Parathyroid adenoma (tissue), 2 donors: ENCODE results near the gene ELL.
A peak's percentile ranks its signal among the peaks of the same experiment; 100 is the strongest.

Source experiments
- H2AFZ ChIP-seq: fragments of 300-600 bp; sonication (generic); one replicate; pipeline ENCODE4 v1.7.0; 2017; ENCODE audit warnings: antibody characterized with exemption, mild to moderate bottlenecking
- H3K27ac ChIP-seq: fragments of 300-600 bp; sonication (generic); one replicate; pipeline ENCODE4 v1.7.0; 2017
- H3K27me3 ChIP-seq: fragments of 300-600 bp; sonication (generic); one replicate; pipeline ENCODE4 v1.7.0; 2017; ENCODE audit warnings: low read length; ENCODE audit not compliant: control insufficient read depth, insufficient read depth
- H3K36me3 ChIP-seq: fragments of 300-600 bp; sonication (generic); one replicate; pipeline ENCODE4 v1.7.0; 2017; ENCODE audit warnings: low read length; ENCODE audit not compliant: control insufficient read depth, insufficient read depth
- H3K4me1 ChIP-seq: fragments of 300-600 bp; sonication (generic); one replicate; pipeline ENCODE4 v1.7.0; 2017; ENCODE audit warnings: control low read depth
- H3K4me2 ChIP-seq: fragments of 300-600 bp; sonication (generic); one replicate; pipeline ENCODE4 v1.7.0; 2017; ENCODE audit warnings: low read length
- H3K4me3 ChIP-seq: fragments of 300-600 bp; sonication (generic); one replicate; pipeline ENCODE4 v1.7.0; 2017; ENCODE audit warnings: low read depth, low read length
- H3K79me2 ChIP-seq: fragments of 300-600 bp; sonication (generic); one replicate; pipeline ENCODE4 v1.7.0; 2017; ENCODE audit warnings: control low read depth
- H3K9ac ChIP-seq: fragments of 300-600 bp; sonication (generic); one replicate; pipeline ENCODE4 v1.7.0; 2017; ENCODE audit warnings: mild to moderate bottlenecking
- H3K9me3 ChIP-seq: fragments of 300-600 bp; sonication (generic); one replicate; pipeline ENCODE4 v1.7.0; 2017; ENCODE audit warnings: low read length; ENCODE audit not compliant: control insufficient read depth
- TF ChIP-seq, protein P1 (sequence below): fragments of 300-600 bp; sonication (generic); IDR thresholded peaks from one replicate; pipeline ENCODE4 v1.7.0; 2017; ENCODE audit warnings: antibody characterized with exemption, mild to moderate bottlenecking
- donor health status: primary hyperparathyroidism.

ELL gene

DNA sequence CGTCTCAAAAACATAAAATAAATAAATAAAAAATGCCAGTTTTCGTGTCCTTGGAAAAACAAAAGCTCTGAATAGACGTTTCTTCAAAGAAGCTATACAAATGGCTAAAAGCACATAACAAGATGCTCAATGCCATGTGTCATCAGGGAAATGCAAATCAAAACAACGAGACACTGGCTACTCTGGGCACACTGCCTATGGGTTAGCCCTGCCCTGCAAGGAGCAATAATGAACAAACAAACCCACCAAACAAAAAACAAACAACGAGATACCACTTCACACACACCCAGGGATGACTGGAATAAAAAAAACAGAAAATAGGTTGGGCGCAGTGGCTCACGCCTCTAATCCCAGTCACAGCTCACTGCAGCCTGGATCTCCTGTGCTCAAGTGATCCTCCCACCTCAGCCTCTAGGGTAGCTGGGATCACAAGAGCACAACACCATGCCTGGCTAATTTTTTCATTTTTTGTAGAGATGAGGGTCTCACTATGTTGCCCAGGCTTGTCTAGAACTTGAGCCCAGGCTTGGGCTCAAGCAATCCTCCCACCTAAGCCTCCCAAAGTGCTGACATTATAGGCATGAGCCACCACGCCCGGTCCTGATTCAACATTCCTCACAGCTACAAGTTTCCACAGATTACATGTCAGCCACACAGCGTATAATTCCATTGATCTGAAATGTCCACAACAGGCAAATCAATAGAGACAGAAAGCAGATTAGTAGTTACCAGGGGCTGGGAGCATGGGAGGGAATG is 68.4 kb downstream of the ELL start:
- TF ChIP-seq, protein P1, sequence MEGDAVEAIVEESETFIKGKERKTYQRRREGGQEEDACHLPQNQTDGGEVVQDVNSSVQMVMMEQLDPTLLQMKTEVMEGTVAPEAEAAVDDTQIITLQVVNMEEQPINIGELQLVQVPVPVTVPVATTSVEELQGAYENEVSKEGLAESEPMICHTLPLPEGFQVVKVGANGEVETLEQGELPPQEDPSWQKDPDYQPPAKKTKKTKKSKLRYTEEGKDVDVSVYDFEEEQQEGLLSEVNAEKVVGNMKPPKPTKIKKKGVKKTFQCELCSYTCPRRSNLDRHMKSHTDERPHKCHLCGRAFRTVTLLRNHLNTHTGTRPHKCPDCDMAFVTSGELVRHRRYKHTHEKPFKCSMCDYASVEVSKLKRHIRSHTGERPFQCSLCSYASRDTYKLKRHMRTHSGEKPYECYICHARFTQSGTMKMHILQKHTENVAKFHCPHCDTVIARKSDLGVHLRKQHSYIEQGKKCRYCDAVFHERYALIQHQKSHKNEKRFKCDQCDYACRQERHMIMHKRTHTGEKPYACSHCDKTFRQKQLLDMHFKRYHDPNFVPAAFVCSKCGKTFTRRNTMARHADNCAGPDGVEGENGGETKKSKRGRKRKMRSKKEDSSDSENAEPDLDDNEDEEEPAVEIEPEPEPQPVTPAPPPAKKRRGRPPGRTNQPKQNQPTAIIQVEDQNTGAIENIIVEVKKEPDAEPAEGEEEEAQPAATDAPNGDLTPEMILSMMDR, result no peak
- no peaks in the 10 kb centered on the region for H3K4me1 ChIP-seq
- H3K4me3 ChIP-seq, result no peak overlapping the region
- peaks cover 28% of the 10 kb centered on the region for H3K79me2 ChIP-seq
- no peak overlapping the region for H3K27ac ChIP-seq
- H3K27me3 ChIP-seq, result no peaks in the 10 kb centered on the region
- H2AFZ ChIP-seq, result no peak overlapping the region
- H3K4me2 ChIP-seq, result no peak overlapping the region
- no peaks in the 10 kb centered on the region for H3K9me3 ChIP-seq
- H3K9ac ChIP-seq, result no peak overlapping the region
- H3K36me3 ChIP-seq, result no peaks in the 10 kb centered on the region

DNA sequence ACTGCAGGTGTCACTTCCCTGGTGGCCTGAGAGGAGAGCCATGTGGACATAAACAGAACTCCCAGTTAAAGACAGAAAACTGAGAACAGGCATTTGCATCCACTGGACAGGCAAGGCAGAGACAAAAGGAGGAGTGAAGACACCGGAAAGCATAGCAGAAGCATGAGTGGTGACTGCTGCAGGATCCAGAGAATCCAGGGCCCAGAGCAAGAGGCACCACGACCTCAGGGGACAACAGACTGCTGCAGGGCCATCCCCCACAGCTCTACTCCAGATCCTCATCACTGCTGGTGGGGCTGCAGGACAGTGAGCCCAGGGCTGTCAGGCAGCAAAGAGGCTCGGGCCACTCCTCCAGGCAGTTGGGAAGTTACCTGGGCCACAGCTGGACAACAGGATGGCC is 69.5 kb downstream of the ELL start:
- Histone ChIP-seq H3K27ac (no peak overlapping the region), H3K4me2 (no peak overlapping the region), H3K9me3 (no peaks in the 10 kb centered on the region), H3K36me3 (no peaks in the 10 kb centered on the region), H3K27me3 (no peaks in the 10 kb centered on the region), H3K79me2 (peaks cover 26% of the 10 kb centered on the region), H3K4me1 (no peaks in the 10 kb centered on the region), H2AFZ (no peak overlapping the region), H3K9ac (no peak overlapping the region), H3K4me3 (no peak overlapping the region)
- TF ChIP-seq, protein P1, result no peak

DNA sequence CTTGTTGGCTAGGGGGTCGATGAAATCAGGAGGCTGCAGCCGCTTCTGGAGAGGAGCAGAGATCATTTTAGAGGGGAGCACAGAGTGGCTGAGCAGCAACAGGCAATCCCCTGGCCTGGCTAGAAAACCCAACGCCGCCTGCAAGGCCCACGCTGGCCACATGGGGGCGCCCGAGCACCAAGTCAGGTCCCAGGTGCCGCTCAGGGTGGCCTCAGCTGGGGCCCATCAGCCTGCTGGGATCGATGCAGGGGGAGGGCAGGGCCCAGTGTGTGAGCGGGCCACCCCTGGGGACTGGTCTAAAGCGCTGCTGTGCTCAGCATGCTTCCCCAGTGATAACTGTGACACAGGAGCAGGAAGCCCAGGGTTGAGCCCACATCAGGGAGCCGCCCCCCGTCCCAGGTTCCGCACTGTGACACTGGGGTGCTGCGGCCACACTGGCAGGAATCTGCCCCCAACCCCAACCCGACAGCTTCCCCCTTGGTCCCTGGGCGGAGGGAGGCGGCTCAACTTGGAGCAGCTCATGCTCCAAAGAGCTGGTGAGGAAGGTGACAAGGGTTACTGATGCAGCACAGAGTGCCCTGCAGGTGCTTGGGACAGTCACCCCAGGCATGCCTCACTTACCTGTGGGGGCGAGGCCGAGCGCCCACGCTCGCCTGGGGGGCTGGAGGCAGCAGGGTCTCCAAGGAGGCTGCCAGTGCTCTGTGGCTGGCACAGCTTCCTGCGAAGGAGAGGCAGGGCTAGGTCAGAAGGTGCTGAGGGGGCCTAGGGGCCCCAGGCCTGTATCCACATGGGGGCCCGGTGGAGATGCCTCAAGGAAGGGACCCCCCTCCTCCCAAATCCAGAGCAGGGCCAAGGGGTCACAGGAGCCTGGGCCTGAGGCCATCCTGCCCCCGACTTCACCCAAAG is 70.7 kb downstream of the ELL start:
- H3K4me1 ChIP-seq, result no peaks in the 10 kb centered on the region
- no peaks in the 10 kb centered on the region for H3K36me3 ChIP-seq
- no peak overlapping the region for H3K27ac ChIP-seq
- H3K9me3 ChIP-seq, result no peaks in the 10 kb centered on the region
- TF ChIP-seq, protein P1, result peak; percentile 98
- no peak overlapping the region for H3K4me2 ChIP-seq
- peaks cover 29% of the 10 kb centered on the region for H3K79me2 ChIP-seq
- no peak overlapping the region for H2AFZ ChIP-seq
- H3K4me3 ChIP-seq, result no peak overlapping the region
- H3K9ac ChIP-seq, result no peak overlapping the region
- H3K27me3 ChIP-seq, result no peaks in the 10 kb centered on the region

DNA sequence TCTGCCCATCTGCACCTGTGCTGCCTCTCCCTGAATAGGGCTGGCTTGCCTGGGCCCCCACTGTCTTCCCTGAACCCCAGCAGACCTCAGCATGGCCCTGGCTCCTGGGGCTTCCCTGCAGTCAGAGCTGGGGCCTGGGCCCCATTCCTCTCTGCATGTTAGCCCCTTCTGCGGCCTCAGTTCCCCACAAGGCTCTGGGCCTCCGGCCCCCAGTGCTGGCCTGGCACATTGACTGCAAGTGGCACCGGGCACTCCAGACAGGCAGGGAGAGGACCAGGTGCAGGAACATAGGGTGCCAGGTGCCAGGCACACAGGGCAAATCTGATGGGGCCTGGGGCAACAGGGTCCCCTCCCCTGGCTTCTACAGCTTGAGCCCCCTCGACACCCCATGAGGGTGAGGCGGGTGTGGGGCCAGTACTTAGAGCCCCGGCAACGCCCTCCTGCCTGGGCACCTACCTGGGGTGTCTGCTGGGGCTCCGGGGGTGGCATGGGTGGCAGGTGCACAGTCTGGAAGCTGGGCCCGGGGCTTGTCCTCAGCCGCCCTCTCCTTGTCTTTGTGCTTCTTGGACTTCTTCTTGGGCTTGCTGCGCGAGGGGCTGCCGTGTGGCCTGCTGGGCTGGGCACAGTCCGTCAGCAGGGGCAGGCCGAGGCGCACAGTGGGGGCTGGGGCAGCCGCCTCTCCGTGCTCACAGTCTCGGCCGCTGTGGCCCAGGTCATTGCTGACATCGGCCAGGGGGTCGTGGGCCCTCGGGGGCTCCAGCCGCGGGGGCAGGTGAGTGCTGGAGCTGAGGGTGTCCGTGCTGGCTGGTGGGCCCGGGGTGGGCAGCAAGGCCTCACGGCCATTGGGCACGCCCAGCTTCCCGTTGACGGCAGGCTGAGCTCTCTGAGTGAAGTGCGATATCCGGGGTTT is 71.6 kb downstream of the ELL start:
- TF ChIP-seq, protein P1, result no peak
- Histone ChIP-seq H2AFZ (no peak overlapping the region), H3K9me3 (no peaks in the 10 kb centered on the region), H3K36me3 (no peaks in the 10 kb centered on the region), H3K79me2 (peaks cover 29% of the 10 kb centered on the region), H3K4me3 (no peak overlapping the region), H3K27ac (no peak overlapping the region), H3K4me1 (no peaks in the 10 kb centered on the region), H3K4me2 (no peak overlapping the region), H3K9ac (no peak overlapping the region), H3K27me3 (no peaks in the 10 kb centered on the region)
